ENCODE results near the gene PSG7.
"Not testable (repeated sequence)": the region's sequence is repeated elsewhere in the genome, so short reads cannot be mapped to it uniquely, and the experiment has no call there.

Gene PSG7

DNA sequence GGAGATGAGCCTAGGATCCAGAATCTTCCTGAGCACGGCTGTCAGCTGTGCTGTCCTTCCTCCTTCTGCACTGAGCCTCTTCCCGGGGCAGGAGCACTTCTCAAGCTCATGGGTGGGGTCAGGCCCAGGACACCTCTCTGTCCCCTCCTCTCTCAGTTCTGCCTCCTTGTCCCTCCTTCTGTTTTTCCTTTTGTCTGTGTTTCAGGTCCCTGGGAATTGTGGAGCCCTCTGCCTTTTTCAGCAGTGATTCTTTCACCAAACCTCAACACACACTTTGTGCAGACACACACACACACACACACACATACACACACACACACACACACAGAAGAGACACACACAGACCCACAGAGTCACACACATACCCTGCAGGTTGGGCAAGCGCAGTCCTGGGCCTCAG is at the start of gene PSG7:
TSS of gene PSG7 (minus strand) at position 101 of the 400 bp plus-strand sequence. CDS start 131 bp downstream, outside the sequence.
- DNase-seq: not testable (repeated sequence)

DNA sequence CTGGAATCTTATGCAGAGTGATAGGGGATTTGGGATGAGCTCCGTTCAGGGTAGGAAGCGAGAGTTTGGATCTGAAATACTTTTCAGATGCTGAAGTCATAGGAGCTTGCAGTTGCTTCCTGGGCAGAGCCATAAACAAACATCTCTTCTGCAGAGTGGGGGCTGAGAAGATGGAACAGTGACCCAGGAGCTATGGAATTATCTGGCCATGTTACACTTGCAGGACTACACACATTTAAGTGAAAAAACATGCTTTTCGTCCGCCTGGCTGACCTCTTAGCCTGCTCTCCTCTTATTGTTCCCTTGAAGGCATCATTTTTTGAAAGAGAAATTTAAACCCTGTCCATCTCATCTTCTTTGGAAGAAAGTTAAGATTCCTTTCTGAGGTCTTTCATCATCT is 48.6 kb upstream of the PSG7 start:
- DNase-seq: no peak

DNA sequence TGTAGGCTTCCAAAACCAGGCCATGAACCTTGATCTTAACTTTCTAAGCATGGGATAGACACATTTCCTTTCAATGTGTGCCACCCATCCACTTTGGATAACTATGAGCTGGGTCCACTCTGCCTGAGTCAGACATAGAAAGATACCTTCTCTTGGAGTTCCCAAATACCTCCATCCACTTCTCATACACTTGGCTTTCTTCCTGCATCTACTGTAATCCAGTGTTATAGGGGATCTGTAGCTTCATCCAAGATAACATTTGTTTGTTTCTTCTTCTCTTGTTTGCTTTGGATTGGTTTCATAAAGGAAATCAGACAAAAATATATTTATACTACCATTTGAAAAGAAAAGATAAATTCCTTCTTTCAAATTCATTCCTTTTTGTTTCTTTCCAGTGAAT is 45.1 kb upstream of the PSG7 start:
- not testable (repeated sequence) for DNase-seq

DNA sequence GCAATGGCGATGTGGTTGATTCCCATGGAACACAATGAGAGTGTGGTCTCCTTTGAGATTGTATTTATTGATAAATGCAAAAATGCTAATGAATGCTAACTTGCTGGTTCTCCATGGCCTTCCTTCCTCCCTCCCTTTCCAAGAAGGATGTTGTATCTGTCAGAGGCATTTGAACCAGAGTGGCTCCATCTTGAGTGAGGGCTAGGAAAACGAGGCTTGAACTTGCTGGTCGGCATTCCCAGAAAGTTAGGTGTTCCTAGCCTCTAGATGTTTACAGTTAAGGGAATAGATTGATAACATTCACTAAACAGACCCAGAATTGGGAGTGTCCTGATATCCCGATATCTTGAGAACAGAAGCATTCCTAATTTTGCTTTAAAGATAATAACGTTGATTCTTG is 34.4 kb upstream of the PSG7 start:
- DNase-seq: not testable (repeated sequence)

DNA sequence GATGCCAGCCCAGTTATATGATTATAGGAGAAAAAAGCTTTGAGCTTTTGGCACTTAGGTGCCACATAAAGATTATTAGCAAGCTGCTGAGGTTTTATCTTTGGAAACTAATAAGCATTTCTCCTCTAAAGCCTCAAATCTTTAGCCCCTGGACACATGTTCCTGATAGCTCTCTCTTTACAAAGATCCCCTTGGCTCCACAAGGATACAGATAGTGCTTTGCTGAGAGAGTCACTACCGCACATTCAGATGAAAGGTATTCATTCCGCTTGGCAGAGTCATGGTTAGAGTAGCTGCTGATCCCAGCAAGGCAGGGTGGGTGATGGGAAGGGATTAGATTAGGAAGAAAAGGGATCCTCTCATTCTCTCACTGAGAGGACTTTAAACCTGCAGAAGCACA is 28.2 kb upstream of the PSG7 start:
- DNase-seq: no peak

DNA sequence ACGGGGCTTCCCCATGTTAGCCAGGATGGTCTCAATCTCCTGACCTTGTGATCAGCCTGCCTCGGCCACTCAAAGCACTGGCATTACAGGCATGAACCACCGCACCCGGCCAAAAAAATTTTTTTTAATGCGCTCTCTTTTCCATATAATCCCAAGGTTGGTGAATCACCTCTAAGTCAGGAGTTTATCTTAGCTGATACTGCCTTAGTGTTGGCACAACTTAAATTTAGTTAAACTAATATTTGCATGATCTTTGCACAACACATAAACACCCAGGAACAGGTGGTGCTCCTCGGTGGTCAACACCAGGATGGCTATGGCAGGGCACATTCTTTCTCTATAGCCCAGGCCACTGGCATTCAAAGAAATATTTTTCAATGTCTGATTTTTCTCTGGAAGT is 24.1 kb upstream of the PSG7 start:
- DNase-seq: no peak

DNA sequence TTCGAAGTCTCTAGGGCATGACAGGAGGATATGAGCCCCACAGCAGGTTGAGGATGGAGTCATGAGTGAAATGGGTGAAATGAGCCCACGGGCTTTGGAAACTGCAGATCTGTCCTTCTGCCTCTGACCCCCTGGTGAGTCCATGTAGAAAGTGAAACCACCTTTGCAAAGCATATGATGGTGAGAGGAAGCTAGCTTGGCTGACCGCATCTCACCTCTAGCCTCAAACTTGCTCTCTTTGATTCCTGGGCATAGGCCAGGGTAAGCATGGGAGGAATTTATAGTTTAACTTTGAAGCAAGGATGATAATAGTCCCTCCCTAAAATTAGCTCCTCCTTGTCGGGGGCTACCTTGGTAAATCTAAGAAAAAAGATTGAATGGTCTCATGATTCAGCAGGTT is 15.1 kb upstream of the PSG7 start:
- DNase-seq: not testable (repeated sequence)

DNA sequence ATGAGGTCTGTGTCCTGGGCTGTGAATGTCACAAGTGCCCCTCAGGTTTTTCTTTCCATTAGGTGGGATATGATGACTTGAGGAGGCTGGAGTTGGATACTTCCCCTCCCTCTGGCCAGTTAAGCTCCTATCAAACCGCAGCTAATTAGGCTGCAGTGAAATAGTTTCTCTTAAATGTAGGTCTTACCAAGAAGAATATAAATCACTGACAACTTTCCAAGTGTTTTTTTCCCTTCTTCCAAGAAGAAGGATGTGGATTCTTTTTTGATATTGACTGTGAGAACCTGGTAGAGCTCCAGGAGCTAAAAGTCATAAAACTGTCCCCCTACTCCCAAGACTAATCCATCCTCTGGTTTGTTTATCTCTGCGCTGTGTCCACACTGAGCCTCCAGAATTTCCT is 14.5 kb upstream of the PSG7 start:
- not testable (repeated sequence) for DNase-seq

DNA sequence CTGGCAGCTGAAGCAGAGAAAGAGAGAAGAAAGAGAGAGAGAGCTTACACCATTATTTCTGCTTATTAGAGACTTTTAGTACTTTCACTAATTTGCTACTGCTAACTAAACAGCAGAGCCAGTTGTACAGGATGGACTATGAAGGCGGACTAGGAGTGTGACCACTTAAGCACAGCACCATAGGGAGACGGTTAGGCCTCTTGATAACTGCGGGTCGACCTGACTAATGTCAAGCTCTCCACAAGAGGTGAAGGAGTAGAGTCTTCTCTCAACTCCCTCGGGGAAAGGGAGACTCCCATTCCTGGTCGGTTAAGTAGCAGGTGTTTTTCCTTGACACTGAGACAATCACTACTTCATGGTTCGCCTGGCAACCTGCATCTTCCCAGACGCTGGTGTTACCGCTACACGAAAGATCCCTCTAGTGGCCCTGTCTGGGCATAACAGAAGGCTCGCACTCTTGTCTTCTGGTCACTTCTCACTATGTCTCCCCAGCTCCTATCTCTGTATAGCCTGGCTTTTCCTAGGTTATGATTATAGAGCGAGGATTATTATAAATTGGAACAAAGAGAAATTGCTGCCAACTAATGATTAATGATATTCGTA is 5.3 kb upstream of the PSG7 start:
- DNase-seq: no peak

DNA sequence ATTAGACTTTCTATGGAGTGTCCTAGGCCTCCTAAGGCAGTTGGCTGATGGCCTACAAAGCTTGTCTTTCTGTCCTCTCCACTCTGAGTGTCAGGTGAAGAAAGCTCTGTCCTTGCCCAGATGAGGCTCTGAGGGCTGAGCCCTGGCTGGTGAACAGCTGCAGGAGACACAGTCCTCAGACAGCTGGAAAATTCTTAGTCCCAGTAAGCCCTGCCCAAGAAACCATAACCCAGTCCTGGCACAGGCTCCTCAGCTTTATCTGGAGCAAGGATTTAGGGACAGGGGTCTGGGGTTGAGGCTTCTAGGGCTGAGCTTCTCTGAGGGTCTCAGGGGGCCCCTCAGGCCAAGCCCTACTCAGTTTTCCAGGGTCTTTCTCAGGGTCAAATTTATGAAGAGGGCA is 2.3 kb downstream of the PSG7 start:
- not testable (repeated sequence) for DNase-seq

DNA sequence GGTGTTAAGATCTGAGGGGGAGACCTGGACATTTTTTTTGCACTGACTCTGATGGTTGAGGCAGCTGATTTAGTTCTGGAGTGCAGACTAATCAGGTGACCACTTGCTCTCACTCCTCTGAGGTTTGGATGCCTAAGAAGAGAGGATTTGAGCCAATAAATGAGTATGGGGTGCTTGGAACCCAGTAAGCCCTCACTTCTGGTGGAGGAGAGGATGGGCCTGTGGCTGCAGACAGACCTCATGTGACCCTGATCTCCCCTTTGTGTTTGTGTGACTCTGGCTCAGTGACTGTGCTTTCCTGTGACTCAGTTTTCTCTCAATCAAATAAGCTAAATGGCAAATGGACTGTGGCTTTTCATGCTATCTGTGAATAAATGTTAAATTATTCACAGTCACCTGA is 2.8 kb downstream of the PSG7 start:
- not testable (repeated sequence) for DNase-seq

DNA sequence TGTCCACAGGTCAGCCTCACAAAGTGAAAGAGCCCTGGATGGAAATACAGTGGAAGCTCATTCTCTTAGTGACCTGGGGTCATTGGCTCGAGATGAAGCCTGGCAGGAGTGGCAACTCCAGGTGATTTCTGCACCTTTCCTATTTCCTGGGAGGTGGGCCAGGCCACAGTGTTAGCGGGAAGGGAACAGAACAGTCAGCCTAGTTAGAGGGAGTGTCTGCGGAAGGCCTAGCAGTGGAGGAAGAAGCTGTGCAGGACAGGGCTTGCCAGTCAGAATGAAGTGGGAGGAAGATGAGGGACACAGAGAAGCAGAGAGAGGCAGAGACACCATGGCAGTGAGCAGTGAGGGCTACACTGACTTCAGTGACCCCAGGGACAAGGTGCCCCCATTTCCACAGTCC is 3.6 kb downstream of the PSG7 start:
- DNase-seq: not testable (repeated sequence)

DNA sequence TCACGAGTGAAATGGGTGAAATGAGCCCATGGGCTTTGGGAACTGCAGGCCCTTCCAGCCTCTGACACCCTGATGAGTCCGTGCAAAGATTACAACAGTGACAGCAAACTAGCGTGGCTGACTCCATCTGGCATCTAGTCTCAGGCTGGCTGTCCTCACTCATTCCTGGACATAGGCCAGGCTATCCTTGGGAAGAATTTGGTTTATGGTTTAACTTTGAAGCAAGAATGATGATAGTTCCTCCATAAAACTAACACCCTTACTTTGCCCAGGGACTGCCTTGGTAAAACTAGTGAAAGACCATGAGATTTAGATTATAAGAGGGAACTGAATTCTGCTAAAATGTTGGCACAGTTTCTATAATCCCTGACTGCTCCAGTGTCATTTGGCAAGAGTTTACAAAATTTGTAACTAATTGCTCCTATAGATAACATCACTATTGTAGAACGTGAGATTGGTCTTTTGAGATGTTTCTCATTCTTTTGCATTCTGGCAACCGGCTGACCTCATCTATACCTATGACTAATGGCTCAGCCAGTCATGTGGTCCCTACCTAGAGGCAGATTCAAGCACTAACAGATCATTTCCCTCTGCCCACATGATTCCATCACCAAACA is 4.4 kb downstream of the PSG7 start:
- DNase-seq: not testable (repeated sequence)

DNA sequence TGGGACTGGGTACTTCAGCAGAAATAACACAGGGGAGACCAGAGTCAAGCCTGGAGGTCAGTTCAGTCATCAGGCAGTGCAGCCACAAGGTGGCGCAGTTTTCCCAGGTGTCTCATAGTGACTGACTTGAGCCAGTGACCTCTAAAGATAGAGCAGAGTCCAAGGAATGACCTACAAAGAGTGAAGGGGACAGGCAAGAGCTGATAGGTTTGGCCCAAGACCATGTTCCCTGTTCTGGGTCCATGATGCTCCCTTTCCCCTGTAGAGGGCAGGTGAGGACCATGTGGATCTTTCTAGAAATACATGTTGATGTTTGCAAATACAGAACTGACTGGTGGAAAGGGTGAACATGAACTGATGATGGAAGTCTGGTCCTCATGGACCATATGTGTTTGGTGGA is 6.8 kb downstream of the PSG7 start:
- not testable (repeated sequence) for DNase-seq

DNA sequence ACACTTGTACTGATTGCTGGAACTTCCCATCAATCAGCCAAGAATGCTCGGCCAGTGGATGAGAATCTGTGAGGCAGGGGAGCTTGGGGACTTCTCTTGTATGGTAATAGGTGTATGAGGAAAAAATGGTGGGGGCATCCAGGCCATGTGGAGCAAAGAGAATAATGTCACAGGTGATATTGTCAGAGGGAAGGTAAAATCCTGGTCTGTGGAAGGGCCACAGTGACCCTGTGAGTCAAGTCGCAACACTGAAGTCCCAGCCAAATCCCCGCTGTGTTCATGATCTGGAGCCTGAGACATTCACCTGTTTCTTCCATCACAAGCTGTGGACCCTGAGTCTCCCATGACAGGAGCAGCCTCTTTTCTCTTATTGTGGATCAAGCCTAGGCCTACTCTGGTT is 8.1 kb downstream of the PSG7 start:
- no peak for DNase-seq

DNA sequence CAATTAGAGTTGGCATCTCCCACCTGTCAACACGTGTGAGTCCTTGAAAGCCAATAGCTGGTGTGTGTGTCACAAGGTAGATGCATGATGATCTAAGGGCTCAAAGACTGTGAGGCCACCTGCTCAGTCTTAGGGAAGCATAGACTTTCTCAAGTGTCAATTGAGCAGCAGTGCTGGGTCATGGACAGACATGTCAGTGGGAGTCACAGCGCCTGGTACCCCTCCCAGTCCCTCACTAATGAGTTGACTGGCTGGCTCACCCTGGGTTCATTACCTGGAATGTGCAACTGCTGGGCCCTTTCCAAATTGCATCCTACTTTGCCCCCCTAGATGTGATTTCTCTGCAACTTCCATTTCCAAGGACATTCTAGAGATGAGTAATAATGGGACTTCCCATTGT is 10.2 kb downstream of the PSG7 start:
- DNase-seq: no peak

DNA sequence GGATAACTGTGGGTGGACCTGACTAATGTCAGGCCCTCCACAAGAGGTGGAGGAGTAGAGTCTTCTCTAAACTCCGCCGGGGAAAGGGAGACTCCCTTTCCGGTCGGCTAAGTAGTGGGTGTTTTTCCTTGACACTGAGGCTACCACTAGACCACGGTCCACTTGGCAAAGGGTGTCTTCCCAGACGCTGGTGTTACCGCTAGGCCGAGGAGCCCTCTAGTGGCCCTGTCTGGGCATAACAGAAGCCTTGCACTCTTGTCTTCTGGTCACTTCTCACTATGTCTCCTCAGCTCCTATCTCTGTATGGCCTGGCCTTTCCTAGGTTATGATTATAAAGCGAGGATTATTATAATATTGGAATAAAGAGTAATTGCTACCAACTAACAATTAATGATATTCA is 13.9 kb downstream of the PSG7 start:
- DNase-seq: not testable (repeated sequence)

DNA sequence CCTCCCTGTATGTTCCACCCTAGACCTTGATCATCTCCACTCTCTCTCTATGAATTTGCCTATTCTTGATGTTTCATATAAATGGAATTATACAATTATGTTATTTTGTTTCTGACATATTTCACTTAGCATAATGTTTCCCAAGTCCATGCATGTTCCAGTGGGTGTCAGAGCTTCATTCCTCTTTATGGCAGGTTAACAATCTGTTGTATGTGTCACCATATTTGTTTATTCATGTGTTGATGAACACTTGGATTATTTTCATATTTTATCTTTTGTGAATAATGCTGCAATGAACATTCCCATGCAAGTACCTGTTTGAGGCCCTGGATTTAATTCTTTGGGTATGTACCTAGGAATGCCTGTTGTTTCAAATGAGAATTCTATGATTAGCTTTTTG is 16.0 kb downstream of the PSG7 start:
- DNase-seq: not testable (repeated sequence)

DNA sequence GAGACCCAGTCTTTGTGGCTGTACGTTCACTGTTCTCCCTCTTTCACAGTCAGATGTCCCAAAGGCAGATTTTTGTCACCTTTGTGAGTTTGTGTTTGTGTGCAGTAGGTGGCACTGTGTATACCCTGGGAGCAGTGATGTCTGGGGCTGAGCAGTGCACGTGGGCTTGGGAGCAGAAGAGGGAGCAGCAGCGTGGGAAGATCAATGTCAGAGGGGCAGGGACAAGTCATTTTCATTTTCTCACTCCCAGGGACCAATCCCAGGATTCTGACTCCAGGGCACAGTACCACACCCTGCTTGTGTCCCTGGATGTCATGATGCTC is 17.3 kb downstream of the PSG7 start:
- DNase-seq: no peak

DNA sequence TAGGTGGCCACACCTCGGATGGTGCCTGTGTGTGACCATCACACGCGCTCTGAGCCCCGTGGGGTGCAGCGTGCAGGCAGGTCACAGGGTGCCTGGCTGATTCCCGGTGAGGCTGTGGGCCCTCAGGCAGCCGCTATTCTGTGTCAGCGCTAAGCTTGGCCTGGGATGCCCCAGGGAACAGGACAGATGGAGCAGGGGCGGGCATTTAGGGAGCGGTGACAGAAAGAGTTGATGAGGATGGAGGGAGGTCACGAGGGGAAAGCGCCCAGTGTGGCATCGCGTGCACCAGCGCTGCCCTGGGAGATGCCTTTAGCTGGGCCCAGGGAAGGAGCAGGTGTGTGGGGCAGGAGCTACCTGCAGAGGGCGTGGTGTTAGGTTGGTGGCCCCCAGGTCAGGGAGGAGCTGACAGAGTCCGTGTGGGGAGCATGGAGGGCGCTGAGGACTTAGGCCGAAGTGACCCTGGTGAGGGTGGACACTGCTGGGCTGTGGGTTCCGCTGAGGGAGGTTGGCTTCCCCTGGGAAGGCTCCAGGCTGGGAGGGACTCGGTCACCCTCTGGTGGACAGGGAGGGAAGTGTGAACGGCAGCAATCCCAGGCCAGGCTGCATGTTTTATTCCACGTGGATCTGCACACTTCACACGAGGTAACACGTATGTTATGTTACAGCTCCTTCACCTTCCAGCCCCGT is 17.8 kb downstream of the PSG7 start:
- not testable (repeated sequence) for DNase-seq

DNA sequence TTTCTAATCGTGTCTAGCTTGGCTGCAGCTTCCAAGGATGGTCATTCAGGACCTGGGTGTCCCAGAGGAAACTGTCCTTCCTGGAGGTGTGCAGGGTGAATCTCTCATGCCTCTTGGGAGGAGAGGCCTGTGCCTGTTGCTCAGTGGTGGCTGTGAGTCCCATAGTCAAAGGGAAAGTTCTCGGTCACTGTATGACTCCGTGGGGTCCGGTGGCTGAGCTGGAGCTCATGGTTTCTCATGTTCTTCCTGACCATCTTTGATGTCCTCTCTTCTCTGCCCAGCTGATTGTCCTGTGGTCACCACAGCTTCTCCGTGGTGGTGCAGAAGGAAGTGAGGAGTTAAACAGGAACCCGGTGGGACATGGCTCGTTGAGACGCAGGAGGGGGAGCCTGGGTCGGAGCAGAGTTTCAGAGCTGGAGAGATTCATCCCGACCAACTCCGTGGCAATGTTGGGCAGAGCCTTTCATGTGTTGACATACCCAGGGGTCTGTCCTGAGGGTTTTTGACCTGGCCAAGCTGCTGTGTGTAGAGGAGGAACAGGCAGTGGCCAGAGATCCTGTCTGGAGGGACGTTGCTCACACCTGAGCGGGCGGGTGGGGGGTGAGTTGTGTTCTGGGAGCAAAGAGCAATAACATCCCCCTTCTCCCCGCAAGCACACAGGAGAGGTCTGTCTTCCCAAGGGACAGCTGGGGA is 18.5 kb downstream of the PSG7 start:
- DNase-seq: not testable (repeated sequence)

DNA sequence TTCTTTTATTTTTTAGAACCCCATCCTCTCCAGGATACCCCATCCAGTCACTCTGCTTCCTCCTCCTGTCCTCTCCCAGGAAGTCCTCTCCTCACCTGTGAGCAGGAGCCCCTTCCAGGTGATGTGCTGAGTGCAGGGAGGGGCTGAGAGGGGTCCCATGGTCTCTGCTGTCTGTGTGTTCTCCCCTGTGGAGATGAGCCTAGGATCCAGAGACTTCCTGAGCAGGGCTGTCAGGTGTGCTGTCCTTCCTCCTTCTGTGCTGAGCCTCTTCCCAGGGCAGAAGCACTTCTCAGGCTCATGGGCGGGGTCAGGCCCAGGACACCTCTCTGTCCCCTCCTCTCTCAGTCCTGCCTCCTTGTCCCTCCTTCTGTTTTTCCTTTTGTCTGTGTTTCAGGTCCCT is 19.4 kb downstream of the PSG7 start, which contains the start of gene PSG6:
TSS of gene PSG6 (minus strand) at position 261 of the 400 bp plus-strand sequence. CDS start at position 159, 102 bp downstream.
- not testable (repeated sequence) for DNase-seq

DNA sequence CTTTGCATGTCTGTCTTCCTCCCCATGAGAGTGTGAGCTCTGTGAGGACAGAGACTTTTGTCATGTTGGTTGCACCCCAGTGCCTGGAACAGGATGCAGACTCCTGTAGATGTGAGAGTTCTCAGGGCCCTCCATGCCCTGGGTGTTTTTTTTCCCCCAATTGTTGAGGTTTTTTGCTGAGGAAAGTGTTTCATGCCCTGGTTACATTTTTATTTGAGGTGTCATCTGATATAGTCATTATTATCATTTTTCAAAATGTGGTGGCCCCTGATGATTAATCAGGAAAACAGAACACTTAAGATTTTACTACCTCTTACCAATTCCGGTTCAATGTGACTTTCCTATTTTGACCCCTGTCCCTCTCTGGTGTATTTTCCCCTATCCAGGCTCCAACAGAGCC is 20.1 kb downstream of the PSG7 start:
- not testable (repeated sequence) for DNase-seq

DNA sequence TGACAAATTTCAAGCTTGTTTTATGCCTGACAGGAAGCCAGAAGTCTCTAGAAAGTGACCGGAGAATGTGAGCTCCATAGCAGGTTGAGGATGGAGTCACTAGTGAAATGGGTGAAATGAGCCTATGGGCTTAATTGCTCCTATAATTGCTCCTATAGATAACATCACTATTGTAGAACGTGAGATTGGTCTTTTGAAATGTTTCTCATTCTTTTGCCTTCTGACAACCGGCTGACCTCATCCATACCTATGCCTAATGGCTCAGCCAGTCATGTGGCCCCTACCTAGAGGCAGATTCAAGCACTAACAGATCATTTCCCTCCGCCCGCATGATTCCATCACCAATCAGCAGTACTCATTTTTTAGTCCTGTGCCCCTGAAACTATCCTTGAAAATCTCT is 23.5 kb downstream of the PSG7 start:
- DNase-seq: not testable (repeated sequence)

Measured in CD4-positive, alpha-beta T cell treated with Interleukin-17A for 1 hour (primary cell).